Muscle of back (tissue), 11 donors: ENCODE results near the gene TTI1. TPM values are rescaled to one million over a fixed set of nuclear protein-coding genes. Genes with fewer than 3 reads are reported as not detected.

Source experiments
- DNase-seq, 3 donors: peaks; one replicate each; pipeline versions ENCODE4 v3.0.0 to v3.0.0-alpha.2; 2013
- polyA plus RNA-seq, 10 donors: library from polyadenylated mRNA; unstranded; fragments of 120-200 nt; gene quantifications; one replicate each; pipeline ENCODE4 v1.2.1, GENCODE V29; 2013; ENCODE audit not compliant: insufficient read length in 10 of 10

Gene TTI1
- polyA plus RNA-seq, 10 donors, result 13.0 to 19.3 (median 16.2) TPM

DNA sequence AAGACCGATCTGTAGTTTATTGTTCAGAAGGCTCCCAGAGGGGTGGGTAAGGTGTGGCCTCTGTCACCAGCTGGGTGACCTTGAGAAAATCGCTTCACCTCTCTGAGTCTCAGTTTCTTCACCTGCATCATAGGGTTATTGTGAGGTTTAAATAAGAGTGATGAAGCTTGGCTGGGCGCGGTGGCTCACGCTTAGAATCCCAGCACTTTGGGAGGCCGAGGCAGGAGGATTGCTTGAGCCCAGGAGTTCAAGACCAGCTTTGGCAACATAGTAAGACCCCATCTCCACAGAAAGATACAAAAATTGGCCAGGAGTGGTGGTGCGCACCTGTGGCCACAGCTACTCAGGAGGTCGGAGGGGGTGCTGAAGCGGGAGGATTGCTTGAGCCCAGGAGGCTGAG is 94.3 kb downstream of the TTI1 start:
- DNase-seq, result no peak

DNA sequence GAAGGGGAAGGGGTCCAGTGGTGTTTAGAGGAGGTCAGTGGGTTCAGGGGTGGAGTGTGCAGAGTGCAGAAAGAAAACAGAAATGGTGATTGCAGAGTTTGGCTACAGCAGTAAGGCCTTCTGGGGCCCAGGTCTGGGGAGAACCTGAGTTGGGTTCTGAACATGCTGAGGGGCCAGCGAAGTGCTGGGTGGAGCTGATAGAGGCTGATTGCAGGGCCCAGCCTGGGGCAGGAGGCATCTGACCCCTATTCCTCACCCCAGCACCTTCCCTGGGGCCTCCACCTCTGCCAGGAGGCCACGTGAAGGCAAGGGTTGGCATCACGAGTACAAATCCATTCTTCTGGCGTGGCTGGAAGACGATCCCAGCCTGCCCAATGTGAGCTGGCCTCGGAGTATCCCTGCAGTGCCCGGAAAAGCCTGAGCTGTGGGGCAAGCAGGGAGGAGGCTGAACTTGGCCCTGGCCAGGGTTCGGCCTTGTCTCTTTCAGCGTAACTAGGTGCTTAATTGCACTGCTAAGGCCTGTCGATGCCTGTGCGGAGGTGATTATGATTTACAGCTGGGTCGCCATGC is 95.0 kb downstream of the TTI1 start:
- DNase-seq, result no peak

- DNase-seq, result no peak
Measured at GRCh38 chr20:37937686-37938085, 95.6 kb downstream of the TTI1 start.

GRCh38 chr20:37936451-37936850 is 96.8 kb downstream of the TTI1 start:
- DNase-seq, result no peak

GRCh38 chr20:37936041-37936440 is 97.2 kb downstream of the TTI1 start:
- DNase-seq, result no peak

DNA sequence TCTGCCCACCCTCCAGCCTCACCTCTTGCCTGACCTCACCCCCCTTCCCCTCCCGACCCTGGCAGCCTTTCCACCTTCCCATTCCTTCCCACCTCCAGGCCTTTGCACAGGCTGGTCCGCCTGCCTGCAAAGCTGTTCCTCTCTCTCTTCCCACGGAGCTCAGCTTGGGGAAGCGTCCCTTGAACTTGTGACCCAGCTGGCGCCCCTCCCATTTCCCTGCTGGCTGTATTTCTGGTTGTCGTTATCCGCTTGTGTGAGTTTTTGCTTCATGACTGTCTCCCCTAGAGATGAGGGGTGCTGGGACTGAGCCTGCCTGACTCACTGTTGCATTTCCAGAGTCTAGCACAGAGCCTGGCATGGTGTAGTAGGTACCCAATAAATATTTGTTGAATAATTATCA is 97.8 kb downstream of the TTI1 start:
- peak in 1 of 3 donors; percentile 30 for DNase-seq

DNA sequence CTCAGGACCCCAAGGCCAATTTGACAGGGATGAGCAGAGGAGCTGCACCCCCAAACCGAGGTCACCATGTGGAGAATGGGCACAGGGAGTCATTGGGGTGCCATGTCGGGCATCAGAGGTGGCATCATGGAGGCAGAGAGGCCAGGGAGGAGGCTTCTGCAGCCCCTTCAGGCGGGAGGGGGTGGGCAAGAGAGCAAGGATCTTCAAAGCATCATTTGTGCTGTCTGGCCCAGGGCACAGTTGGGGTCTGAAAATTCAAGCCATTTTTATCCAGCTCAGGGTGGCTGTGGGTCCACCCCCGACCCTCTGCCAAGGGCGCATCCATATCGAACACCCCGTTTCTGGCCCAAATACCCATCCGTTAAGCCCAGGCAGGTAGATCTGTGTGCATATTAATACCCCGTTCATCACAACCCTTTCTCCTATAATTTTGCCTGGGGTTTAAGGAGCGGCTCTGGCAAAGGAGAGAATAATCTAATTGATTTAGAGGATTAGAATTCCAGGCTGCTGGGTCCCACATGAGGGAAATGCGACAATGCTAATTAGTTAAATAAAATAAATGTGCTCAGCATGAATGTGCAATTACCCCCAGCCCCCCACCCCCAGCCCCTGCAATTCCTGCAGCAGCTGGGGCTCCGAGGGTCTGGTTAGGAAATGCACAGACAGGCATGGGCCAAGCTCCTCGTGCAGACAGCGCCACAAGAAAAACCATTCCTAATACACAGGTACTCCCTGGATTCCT is 98.5 kb downstream of the TTI1 start:
- no peak for DNase-seq

- no peak for DNase-seq
Measured at GRCh38 chr20:37933786-37934633, 99.2 kb downstream of the TTI1 start.

Other genes with a start within 250 kb of the TTI1 start
- 1 to 10 TPM in 9 of 10 donors, under 1 TPM in 1; 0.80 to 3.9 (median 2.1) TPM for gene VSTM2L, start 130.3 kb downstream of the TTI1 start, polyA plus RNA-seq
- gene RPRD1B, start 290 bp upstream of the TTI1 start, polyA plus RNA-seq, result 10 to 100 TPM; 18.4 to 33.0 (median 26.5) TPM
- gene TGM2, start 131.8 kb upstream of the TTI1 start, polyA plus RNA-seq, result 10 to 100 TPM in 9 of 10 donors, 1 to 10 TPM in 1; 7.6 to 21.4 (median 14.5) TPM
- gene KIAA1755, start 227.3 kb upstream of the TTI1 start, polyA plus RNA-seq, result 10 to 100 TPM in 5 of 10 donors, 1 to 10 TPM in 5; 4.5 to 24.0 (median 9.9) TPM